Adrenal gland (tissue), 12 donors: ENCODE measurements around the gene TIMM21. TPM values are rescaled to one million over a fixed set of nuclear protein-coding genes. Genes with fewer than 3 reads are reported as not detected.

Source experiments
- DNase-seq, 7 donors: peaks; one replicate each; pipeline ENCODE4 v3.0.0-alpha.2; 2019 to 2020
- H3K27ac ChIP-seq, 5 donors: fragments of 200-600 bp; sonication (generic) in 4 of 5; 1 replicate in 3 of 5; 2 replicates in 2 of 5; pipeline versions ENCODE4 v1.5.1 to v1.8.0; 2016 to 2020; ENCODE audit warnings: mild to moderate bottlenecking in 1 of 5
- H3K27me3 ChIP-seq: fragments of 200-600 bp; 2 replicates; pipeline ENCODE4 v1.8.0; 2021
- H3K36me3 ChIP-seq, 2 donors: fragments of 200-600 bp; replicated peaks in 1 of 2; 1 replicate in 1 of 2; 2 replicates in 1 of 2; pipeline versions ENCODE4 v1.5.1 to v1.8.0; 2018 to 2022
- H3K4me1 ChIP-seq, 2 donors: fragments of 200-600 bp; replicated peaks in 1 of 2; 1 replicate in 1 of 2; 2 replicates in 1 of 2; pipeline versions ENCODE4 v1.5.1 to v1.8.0; 2018 to 2021
- H3K4me3 ChIP-seq, 4 donors: fragments of 200-600 bp; sonication (generic) in 3 of 4; one replicate each; pipeline ENCODE4 v1.5.1; 2016 to 2018
- H3K9me3 ChIP-seq, 3 donors: fragments of 200-600 bp; sonication (generic) in 1 of 3; replicated peaks in 1 of 3; 1 replicate in 2 of 3; 2 replicates in 1 of 3; pipeline versions ENCODE4 v1.5.1 to v1.8.0; 2016 to 2021
- POLR2A ChIP-seq, 2 donors: fragments of 450-650 bp; IDR thresholded peaks; one replicate each; pipeline ENCODE4 v1.6.1; 2017; ENCODE audit warnings: antibody characterized with exemption in 2 of 2, mild to moderate bottlenecking in 2 of 2, moderate library complexity in 1 of 2
- WGBS, 4 donors: extraction: QIAGEN DNeasy Blood & Tissue Kit in 2 of 4; methylation state at CpG; one replicate each; pipeline versions ENCODE4 v1.1.5 to v1.1.7; 2013 to 2017; 5-methylcytosine and 5-hydroxymethylcytosine counted together
- intact Hi-C, 2 donors: fragments of 100-400 bp; cut with DNase I; formaldehyde crosslinking; loops; one replicate each; pipeline versions ENCODE4 v1.14.1 to v1.15.0; 2022 to 2023
- polyA plus RNA-seq, 3 donors: library from polyadenylated mRNA; stranded (reverse); fragments of 200-250 nt in 2 of 3; fragments of 350-450 nt in 1 of 3; fragmentation: Illumina TruSeq in 1 of 3; extraction: RNeasy Lipid Tissue Mini Kit (QIAGEN cat#74804) in 1 of 3; gene quantifications; one replicate each; pipeline ENCODE4 v1.2.3, GENCODE V29; 2013 to 2014
- total RNA-seq, 9 donors: library from RNA; depleted of rRNA in 4 of 9; stranded (reverse); fragments of >200 nt in 4 of 9; fragments of 120-200 nt in 1 of 9; fragmentation: NEBNext Ultra II Directional in 1 of 9; extraction: Animal tissue kit (Norgen Biotek cat#: 25700) in 1 of 9; gene quantifications; one replicate each; pipeline versions ENCODE4 v1.1.0 to v1.2.4, GENCODE V29; 2013 to 2023
- TF ChIP-seq, protein P1 (sequence below), 6 experiments: fragments of 450-650 bp in 4 of 6; fragments of 200-600 bp in 2 of 6; sonication (generic) in 1 of 6; IDR thresholded peaks; 1 replicate in 5 of 6; 2 replicates in 1 of 6; pipeline versions ENCODE4 v1.5.1 to v1.8.0; 2016 to 2021; ENCODE audit warnings: antibody characterized with exemption in 6 of 6, mild to moderate bottlenecking in 2 of 6, moderate library complexity in 1 of 6
- donor health status: healthy with polysubstance abuse.
- donor health status: Bipolar disorder and iron deficiency.
- donor health status: DM: yes; HTN: yes; CAD: no.
- donor health status: DM: no; HTN: no; CAD: no.
- donor health status: DM: no; HTN: no; CAD: no.
- donor health status: DM: yes; HTN: yes; CAD: no.

The TIMM21 gene
- total and polyA plus RNA-seq, 12 donors: 7.1 to 102 (median 34.2) TPM

GRCh38 chr18:74166386-74166785 is 18.1 kb downstream of the TIMM21 start:
- H3K27ac ChIP-seq: no peak overlapping the region
- H3K9me3 ChIP-seq: no peaks in the 10 kb centered on the region
- no peak for DNase-seq
- H3K4me3 ChIP-seq: no peak overlapping the region
- 68 to 72% (median 68%) methylated on average over 7 of the region's 7 CpGs for WGBS, 4 donors
- H3K36me3 ChIP-seq: no peaks in the 10 kb centered on the region
- no peaks in the 10 kb centered on the region for H3K4me1 ChIP-seq
- TF ChIP-seq, protein P1, sequence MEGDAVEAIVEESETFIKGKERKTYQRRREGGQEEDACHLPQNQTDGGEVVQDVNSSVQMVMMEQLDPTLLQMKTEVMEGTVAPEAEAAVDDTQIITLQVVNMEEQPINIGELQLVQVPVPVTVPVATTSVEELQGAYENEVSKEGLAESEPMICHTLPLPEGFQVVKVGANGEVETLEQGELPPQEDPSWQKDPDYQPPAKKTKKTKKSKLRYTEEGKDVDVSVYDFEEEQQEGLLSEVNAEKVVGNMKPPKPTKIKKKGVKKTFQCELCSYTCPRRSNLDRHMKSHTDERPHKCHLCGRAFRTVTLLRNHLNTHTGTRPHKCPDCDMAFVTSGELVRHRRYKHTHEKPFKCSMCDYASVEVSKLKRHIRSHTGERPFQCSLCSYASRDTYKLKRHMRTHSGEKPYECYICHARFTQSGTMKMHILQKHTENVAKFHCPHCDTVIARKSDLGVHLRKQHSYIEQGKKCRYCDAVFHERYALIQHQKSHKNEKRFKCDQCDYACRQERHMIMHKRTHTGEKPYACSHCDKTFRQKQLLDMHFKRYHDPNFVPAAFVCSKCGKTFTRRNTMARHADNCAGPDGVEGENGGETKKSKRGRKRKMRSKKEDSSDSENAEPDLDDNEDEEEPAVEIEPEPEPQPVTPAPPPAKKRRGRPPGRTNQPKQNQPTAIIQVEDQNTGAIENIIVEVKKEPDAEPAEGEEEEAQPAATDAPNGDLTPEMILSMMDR (IDR thresholded peaks at IDR 0.05): no peak
- TF ChIP-seq POLR2A (IDR thresholded peaks at IDR 0.05): no peak
- intact Hi-C loops: no loop called here
- H3K27me3 ChIP-seq: peaks cover 11% of the 10 kb centered on the region

DNA sequence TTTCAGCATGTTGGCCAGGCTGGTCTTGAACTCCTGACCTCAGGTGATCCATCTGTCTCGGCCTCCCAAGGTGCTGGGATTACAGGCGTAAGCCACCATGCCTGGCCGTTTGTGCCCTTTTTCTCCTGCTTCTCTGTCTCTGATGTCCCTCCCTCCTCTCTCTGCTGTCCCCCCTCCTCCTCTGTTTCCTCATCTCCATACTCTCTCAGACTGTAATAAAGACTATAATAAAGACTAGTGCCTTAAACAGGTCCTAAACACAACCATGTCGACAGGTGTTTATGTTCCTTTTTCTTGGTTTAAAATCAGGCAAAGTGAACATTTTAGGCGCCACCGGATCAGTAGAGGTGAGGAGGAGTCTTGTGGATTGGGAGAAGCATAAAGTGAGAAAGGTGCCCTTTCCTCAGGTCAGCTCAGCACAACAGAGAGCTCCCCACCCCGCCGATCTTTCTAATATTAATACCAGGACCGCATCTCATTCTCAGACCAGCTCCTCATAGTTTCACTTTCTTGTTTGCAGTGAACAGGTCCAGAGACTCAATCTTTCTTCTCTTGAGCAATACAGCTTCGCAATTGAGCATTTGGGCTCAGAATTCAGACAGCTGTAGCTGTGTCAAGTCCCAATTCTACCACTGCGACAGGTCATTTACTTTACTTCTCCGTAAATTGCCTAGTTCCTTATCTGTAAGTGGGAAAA is 23.7 kb downstream of the TIMM21 start:
- H3K27ac ChIP-seq: no peak overlapping the region
- no peak for DNase-seq
- WGBS, 4 donors: 58 to 69% (median 67%) methylated on average over 12 of the region's 12 CpGs
- H3K4me3 ChIP-seq: no peak overlapping the region
- TF ChIP-seq POLR2A (IDR thresholded peaks at IDR 0.05): no peak
- intact Hi-C loops: no loop called here
- H3K27me3 ChIP-seq: peaks cover 16% of the 10 kb centered on the region
- H3K9me3 ChIP-seq: no peaks in the 10 kb centered on the region
- H3K4me1 ChIP-seq: no peaks in the 10 kb centered on the region
- H3K36me3 ChIP-seq: no peaks in the 10 kb centered on the region

- intact Hi-C loops: no loop called here
- no peak overlapping the region for H3K4me3 ChIP-seq
Measured at GRCh38 chr18:74172697-74173433, 24.5 kb downstream of the TIMM21 start.

GRCh38 chr18:74173434-74173750 is 25.1 kb downstream of the TIMM21 start:
- H3K27me3 ChIP-seq: peaks cover 16% of the 10 kb centered on the region
- H3K4me1 ChIP-seq: no peaks in the 10 kb centered on the region
- no peaks in the 10 kb centered on the region for H3K36me3 ChIP-seq
- intact Hi-C loops: no loop called here
- no peak overlapping the region for H3K27ac ChIP-seq
- no peak overlapping the region for H3K4me3 ChIP-seq
- DNase-seq: no peak
- 82 to 88% (median 83%) methylated on average over 9 to 11 of the region's 11 CpGs for WGBS, 4 donors
- no peaks in the 10 kb centered on the region for H3K9me3 ChIP-seq
- TF ChIP-seq, protein P1 (IDR thresholded peaks at IDR 0.05): no peak
- TF ChIP-seq POLR2A (IDR thresholded peaks at IDR 0.05): no peak

More at GRCh38 chr18:74172697-74173433, 24.5 kb downstream of the TIMM21 start:
- Histone ChIP-seq H3K4me1 (no peaks in the 10 kb centered on the region), H3K27me3 (peaks cover 16% of the 10 kb centered on the region), H3K36me3 (no peaks in the 10 kb centered on the region), H3K27ac (no peak overlapping the region), H3K9me3 (no peaks in the 10 kb centered on the region)
- 80 to 86% (median 82%) methylated on average over 26 to 27 of the region's 27 CpGs for WGBS, 4 donors
- no peak for TF ChIP-seq POLR2A (IDR thresholded peaks at IDR 0.05)
- TF ChIP-seq, protein P1 (IDR thresholded peaks at IDR 0.05): no peak
- no peak for DNase-seq
